MCF 10A (cell line): ENCODE data around the gene PSRC1. TPM values are rescaled to one million over a fixed set of nuclear protein-coding genes. Genes with fewer than 3 reads are reported as not detected.

Experiments used
- Bru-seq: library from RNA; stranded (reverse); fragments of 400-500 nt; gene quantifications from one replicate; lab custom pipeline; 2021; lab: Mats Ljungman, UMichigan
- BruChase-seq, 2 experiments: library from RNA; stranded (reverse); fragments of 400-500 nt; gene quantifications; one replicate each; lab custom pipeline; 2021; lab: Mats Ljungman, UMichigan
- BruUV-seq: library from RNA; stranded (reverse); fragments of 400-500 nt; replicated peaks from 2 replicates; lab custom pipeline; 2021; lab: Mats Ljungman, UMichigan
- CTCF ChIA-PET: fragments of 300-600 bp; sonication (Branson Sonifier 250); formaldehyde crosslinking; extraction: SDS; loops from one replicate; lab custom pipeline; 2021; ENCODE audit warnings: antibody characterized with exemption, inconsistent platforms; lab: Yijun Ruan, JAX
- POLR2A ChIA-PET: fragments of 300-600, 350-650 bp; sonication (Branson Sonifier 250); formaldehyde crosslinking; extraction: SDS; loops from one replicate; lab custom pipeline; 2020; ENCODE audit warnings: antibody characterized with exemption, inconsistent platforms; lab: Yijun Ruan, JAX
- DNase-seq: peaks from one replicate; pipeline ENCODE4 v3.0.0-alpha.2; 2018; ENCODE audit not compliant: unreplicated experiment
- H3K27ac Mint-ChIP-seq: one replicate; pipeline ENCODE4 v1.8.0; 2022; ENCODE audit warnings: mild to moderate bottlenecking, low read depth, mixed read lengths; ENCODE audit not compliant: unreplicated experiment
- H3K27me3 Mint-ChIP-seq: one replicate; pipeline ENCODE4 v1.8.0; 2022; ENCODE audit warnings: mixed read lengths; ENCODE audit not compliant: insufficient read depth, unreplicated experiment
- H3K36me3 Mint-ChIP-seq: one replicate; pipeline ENCODE4 v1.8.0; 2022; ENCODE audit warnings: mild to moderate bottlenecking, moderate library complexity, mixed read lengths; ENCODE audit not compliant: insufficient read depth, unreplicated experiment
- H3K4me1 Mint-ChIP-seq: one replicate; pipeline ENCODE4 v1.8.0; 2022; ENCODE audit warnings: mixed read lengths; ENCODE audit not compliant: insufficient read depth, unreplicated experiment
- H3K4me3 Mint-ChIP-seq: one replicate; pipeline ENCODE4 v1.8.0; 2022; ENCODE audit warnings: mild to moderate bottlenecking, moderate library complexity, mixed read lengths; ENCODE audit not compliant: unreplicated experiment
- H3K9me3 Mint-ChIP-seq: one replicate; pipeline ENCODE4 v1.8.0; 2022; ENCODE audit warnings: mixed read lengths; ENCODE audit not compliant: unreplicated experiment
- intact Hi-C: fragments of 100-400 bp; cut with micrococcal nuclease; formaldehyde crosslinking; loops from 2 replicates; pipeline ENCODE4 v1.14.1; 2022
- long read RNA-seq: library from polyadenylated mRNA; stranded (forward); transcript quantifications from one replicate; pipeline ENCODE4 v2.0.0, GENCODE V29; 2022
- total RNA-seq: library from RNA; stranded (reverse); gene quantifications from 2 replicates; pipeline ENCODE4 v1.2.3, GENCODE V29; 2022
- TF ChIP-seq, protein P1 (sequence below): fragments of 200-600 bp; IDR thresholded peaks from one replicate; pipeline ENCODE4 v1.8.0; 2022; ENCODE audit warnings: antibody characterized with exemption, mild to moderate bottlenecking; ENCODE audit not compliant: unreplicated experiment

Gene PSRC1
- total RNA-seq (13.0 and 19.4 TPM in 2 replicates), Bru-seq, nascent RNA (percentile 40 among the genes with signal in this experiment), BruChase-seq, experiment 1, labeled RNA remaining after a 6-hour chase (percentile 46 among the genes with signal in this experiment), BruChase-seq, experiment 2, labeled RNA remaining after a 2-hour chase (percentile 48 among the genes with signal in this experiment)
- long read RNA-seq, transcript PSRC1-204 (8 exons, 1,742 nt) = major isoform, 8 of 49 reads
- long read RNA-seq, partial matches to known transcripts = 6 of 49 reads
- long read RNA-seq, other reads (novel, unspliced or antisense) = 30 of 49 reads

DNA sequence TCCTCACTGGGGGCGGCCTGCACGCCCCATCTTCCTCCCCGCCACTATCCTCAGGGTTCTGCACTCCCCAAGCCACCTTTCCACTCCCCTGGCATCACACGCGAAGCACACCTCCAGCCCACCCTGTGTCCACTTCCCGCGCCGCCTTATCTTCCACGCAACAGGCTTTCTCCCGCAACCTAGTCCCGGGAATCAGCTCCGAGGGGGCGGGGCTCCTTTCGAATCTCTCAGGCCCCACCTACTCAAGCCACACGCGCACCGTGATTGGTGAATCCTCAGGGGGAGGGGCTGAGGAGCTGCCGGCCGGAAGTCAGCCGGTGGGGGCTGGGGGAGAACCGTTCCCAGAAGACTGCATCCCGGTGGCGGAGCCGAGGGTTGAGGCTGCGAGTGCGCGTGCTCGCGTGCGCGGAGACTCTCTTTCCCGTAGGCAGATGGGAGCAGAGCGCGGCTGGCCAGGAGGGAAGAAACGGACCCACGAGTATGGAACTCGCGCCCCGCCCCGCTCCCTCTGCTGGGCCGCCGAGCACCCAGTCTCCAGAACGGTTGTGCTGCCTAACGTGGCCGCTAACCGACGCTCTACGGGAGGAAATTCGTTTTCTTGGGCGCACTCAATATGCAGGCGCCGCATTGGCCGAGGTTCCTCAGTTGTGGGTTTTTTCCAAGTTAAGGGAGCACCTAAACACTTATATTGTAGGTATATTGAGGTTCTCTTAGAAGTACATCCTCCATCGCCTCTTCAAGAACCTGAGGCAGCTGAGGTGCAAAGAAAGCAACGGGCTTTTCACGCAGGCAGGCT lies at the start of gene PSRC1:
PSRC1 (minus strand) TSS at position 194 of the 796 bp plus-strand sequence.
- Mint-ChIP-seq H3K36me3 (no peaks in the 10 kb centered on the region), H3K9me3 (no peaks in the 10 kb centered on the region), H3K4me3 (peak within 1 kb of the TSS; percentile 100), H3K27me3 (no peaks in the 10 kb centered on the region), H3K4me1 (peaks cover 27% of the 10 kb centered on the region), H3K27ac (peak within 1 kb of the TSS; percentile 96)
- intact Hi-C loops = loop anchor here (1.0 kb wide), 1 partner anchor 20 kb away; no protein-coding TSS in a partner anchor
- ChIA-PET POLR2A (interaction anchor here (0.6 to 2.9 kb wide), 23 partner anchors 10 to 435 kb away, joined by 3 to 35 read pairs (median 4); partner anchors contain the start of genes GNAI3, PSMA5 and SORT1), CTCF (interaction anchor here (0.6 to 2.5 kb wide), 24 partner anchors 13 to 491 kb away, joined by 3 to 31 read pairs (median 3); partner anchors contain the start of gene SORT1)
- TSS peak; percentile 79 for BruUV-seq
- DNase-seq = peak; percentile 96
- TF ChIP-seq, protein P1, sequence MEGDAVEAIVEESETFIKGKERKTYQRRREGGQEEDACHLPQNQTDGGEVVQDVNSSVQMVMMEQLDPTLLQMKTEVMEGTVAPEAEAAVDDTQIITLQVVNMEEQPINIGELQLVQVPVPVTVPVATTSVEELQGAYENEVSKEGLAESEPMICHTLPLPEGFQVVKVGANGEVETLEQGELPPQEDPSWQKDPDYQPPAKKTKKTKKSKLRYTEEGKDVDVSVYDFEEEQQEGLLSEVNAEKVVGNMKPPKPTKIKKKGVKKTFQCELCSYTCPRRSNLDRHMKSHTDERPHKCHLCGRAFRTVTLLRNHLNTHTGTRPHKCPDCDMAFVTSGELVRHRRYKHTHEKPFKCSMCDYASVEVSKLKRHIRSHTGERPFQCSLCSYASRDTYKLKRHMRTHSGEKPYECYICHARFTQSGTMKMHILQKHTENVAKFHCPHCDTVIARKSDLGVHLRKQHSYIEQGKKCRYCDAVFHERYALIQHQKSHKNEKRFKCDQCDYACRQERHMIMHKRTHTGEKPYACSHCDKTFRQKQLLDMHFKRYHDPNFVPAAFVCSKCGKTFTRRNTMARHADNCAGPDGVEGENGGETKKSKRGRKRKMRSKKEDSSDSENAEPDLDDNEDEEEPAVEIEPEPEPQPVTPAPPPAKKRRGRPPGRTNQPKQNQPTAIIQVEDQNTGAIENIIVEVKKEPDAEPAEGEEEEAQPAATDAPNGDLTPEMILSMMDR = peak; percentile 22

DNA sequence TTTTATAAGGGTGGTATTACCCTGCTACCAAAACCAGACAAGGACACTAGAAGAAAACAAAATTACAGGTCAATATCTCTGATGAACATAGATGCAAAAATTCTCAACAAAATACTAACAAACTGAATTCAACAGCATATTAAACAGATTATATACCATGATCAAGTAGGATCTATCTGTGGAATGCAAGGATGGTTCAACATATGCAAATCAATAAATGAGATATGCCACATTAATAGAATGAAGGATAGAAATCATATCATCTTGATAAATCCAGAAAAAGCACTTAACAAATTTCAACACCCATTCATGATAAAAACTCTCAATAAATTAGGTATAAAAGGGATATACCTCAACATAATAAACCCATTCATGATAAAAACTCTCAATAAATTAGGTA lies 48.2 kb upstream of the PSRC1 start:
- Mint-ChIP-seq H3K27ac (no peak overlapping the region), H3K36me3 (peaks cover 49% of the 10 kb centered on the region), H3K9me3 (peaks cover 13% of the 10 kb centered on the region), H3K27me3 (no peaks in the 10 kb centered on the region), H3K4me1 (no peaks in the 10 kb centered on the region), H3K4me3 (no peak overlapping the region)
- no peak for DNase-seq
- POLR2A ChIA-PET = interaction anchor here (0.6 kb wide), 1 partner anchor 18 kb away, joined by 3 read pairs; no protein-coding TSS in a partner anchor
- CTCF ChIA-PET = no interaction called here
- TF ChIP-seq, protein P1 = no peak
- no TSS peak for BruUV-seq
- intact Hi-C loops = no loop called here

DNA sequence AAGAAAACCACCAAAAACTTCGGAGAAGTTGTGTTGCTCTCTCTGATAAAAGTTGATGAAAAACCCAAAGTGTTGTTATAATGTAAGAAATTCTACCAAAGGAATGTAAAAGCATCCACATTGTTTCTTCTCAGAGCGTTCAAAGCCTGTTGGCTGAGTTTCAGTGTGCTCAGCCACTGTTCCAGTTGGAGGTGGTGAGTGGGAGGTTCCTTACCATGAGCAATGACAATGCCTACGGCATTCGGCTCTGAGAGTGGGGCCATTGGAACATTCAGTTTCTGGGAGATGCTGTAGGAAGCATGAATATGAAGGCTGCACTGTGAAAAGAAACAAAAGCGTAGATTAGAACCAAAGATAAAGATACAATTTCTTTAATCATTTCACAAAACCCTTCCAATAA lies 44.3 kb upstream of the PSRC1 start:
- CTCF ChIA-PET = no interaction called here

More for the DNA sequence above, 44.3 kb upstream of the PSRC1 start:
- Mint-ChIP-seq H3K9me3 (peaks cover 13% of the 10 kb centered on the region), H3K36me3 (peaks cover 43% of the 10 kb centered on the region), H3K4me3 (no peak overlapping the region), H3K27me3 (no peaks in the 10 kb centered on the region), H3K4me1 (no peaks in the 10 kb centered on the region), H3K27ac (no peak overlapping the region)
- TF ChIP-seq, protein P1 = no peak
- no TSS peak for BruUV-seq
- intact Hi-C loops = no loop called here
- DNase-seq = no peak
- POLR2A ChIA-PET = interaction anchor here (1.0 kb wide), 1 partner anchor 36 kb away, joined by 3 read pairs; no protein-coding TSS in a partner anchor
